GM12865 (cell line): ENCODE data around the gene SPZ1.

Source experiments
- DNase-seq: peaks from one replicate; pipeline ENCODE4 v3.0.0; 2010; ENCODE audit warnings: low read depth
- H3K4me3 ChIP-seq: 2 replicates; pipeline ENCODE4 v1.5.1; 2011; ENCODE audit warnings: mild to moderate bottlenecking, low read depth, low read length, control low read depth
- TF ChIP-seq, protein P1 (sequence below): IDR thresholded peaks from 2 replicates; pipeline ENCODE4 v1.5.1; 2011; ENCODE audit warnings: low read length, control low read depth, low read depth, inconsistent platforms; ENCODE audit not compliant: insufficient read depth; ENCODE audit errors: missing control alignments

SPZ1 gene

DNA sequence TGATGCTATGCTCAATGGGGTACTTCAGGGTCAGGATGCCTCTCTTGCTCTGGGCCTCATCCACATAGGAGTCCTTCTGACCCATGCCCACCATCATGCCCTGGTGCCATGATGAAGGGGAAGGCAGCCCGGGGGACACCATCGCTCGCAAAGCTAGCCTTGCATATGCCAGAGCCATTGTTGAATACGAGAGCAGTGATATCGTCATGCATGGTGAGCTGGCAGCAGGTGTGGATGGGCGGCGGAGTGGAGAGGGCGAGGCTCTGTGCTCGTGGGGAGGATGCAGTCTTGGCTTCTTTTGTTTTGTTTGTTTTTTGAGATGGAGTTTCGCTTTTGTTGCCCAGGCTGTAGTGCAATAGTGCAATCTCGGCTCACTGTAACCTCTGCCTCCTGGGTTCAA lies 17.2 kb upstream of the SPZ1 start:
- TF ChIP-seq, protein P1, sequence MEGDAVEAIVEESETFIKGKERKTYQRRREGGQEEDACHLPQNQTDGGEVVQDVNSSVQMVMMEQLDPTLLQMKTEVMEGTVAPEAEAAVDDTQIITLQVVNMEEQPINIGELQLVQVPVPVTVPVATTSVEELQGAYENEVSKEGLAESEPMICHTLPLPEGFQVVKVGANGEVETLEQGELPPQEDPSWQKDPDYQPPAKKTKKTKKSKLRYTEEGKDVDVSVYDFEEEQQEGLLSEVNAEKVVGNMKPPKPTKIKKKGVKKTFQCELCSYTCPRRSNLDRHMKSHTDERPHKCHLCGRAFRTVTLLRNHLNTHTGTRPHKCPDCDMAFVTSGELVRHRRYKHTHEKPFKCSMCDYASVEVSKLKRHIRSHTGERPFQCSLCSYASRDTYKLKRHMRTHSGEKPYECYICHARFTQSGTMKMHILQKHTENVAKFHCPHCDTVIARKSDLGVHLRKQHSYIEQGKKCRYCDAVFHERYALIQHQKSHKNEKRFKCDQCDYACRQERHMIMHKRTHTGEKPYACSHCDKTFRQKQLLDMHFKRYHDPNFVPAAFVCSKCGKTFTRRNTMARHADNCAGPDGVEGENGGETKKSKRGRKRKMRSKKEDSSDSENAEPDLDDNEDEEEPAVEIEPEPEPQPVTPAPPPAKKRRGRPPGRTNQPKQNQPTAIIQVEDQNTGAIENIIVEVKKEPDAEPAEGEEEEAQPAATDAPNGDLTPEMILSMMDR: no peak
- H3K4me3 ChIP-seq: no peak overlapping the region
- DNase-seq: no peak

DNA sequence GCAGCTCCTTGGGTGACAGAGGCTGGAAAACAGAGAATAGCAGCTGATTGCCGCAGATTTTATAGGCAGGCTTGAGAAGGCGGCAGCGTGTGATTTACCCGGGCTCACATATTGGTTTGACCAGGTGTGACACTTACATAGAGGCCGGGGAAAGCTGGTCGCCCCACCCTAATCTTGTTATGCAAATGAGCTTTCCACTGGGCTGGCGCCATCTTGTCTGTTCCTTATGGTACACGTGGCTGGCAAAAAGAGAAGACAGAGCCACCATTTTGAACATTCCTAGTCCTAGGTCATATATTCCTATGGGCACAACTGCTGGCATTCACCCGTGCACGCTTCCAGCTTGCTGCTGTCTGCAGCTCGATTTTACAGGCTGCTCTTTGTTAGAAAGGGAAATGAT lies 11.3 kb upstream of the SPZ1 start:
- TF ChIP-seq, protein P1: no peak
- DNase-seq: no peak
- H3K4me3 ChIP-seq: no peak overlapping the region

DNA sequence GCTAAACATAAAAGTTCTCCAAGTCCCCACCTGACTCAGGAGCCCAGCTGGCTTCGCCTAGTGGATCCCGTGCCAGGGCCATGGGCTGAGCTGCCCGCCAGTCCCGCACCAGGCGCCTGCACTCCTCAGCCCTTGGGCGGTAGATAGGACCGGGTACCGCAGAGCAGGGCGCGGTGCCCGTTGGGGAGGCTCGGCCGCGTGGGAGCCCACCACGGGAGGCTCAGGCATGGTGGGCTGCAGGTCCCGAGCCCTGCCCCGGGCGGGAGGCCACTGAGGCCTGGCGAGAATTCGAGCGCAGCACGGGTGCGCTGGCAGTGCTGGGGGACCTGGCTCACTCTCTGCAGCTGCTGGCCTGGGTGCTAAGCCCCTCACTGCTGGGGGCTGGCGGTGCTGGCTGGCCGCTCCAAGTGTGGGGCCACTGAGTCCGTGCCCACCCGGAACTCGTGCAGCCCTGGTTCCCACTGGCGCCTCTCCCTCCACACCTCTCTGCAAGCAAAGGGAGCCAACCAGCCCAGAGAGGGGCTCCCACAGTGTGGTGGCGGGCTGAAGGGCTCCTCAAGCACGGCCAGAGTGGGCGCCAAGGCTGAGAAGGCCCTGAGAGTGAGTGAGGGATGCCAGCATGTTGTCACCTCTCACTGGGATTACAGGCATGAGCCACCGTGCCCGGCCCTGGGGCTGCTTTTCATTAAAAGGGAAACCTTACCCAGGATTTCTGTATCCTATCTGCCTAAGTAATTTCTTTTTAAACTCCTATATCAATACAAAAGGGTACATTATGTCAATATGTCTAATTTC lies 9.7 kb upstream of the SPZ1 start:
- TF ChIP-seq, protein P1: no peak
- no peak for DNase-seq
- no peak overlapping the region for H3K4me3 ChIP-seq

DNA sequence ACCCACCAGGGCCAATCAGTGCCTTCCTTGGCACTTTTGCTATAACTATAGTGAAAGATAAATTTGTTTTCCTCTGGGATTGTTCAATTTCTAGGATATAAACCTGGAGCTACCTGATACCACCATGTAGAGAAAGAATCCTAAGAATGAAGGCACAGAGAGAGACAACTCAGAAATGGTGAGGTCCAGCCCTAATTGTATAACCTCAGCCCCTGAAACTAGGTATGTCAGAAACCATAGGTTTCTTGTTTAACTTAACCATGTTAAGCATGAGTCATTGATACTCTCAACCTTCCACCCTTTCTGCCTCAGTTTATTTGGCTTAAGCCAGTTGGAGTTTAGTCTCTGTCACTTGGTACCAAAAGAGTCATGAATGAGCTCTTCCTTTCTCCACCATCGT lies 4.6 kb upstream of the SPZ1 start:
- no peak overlapping the region for H3K4me3 ChIP-seq
- DNase-seq: no peak
- TF ChIP-seq, protein P1: no peak

DNA sequence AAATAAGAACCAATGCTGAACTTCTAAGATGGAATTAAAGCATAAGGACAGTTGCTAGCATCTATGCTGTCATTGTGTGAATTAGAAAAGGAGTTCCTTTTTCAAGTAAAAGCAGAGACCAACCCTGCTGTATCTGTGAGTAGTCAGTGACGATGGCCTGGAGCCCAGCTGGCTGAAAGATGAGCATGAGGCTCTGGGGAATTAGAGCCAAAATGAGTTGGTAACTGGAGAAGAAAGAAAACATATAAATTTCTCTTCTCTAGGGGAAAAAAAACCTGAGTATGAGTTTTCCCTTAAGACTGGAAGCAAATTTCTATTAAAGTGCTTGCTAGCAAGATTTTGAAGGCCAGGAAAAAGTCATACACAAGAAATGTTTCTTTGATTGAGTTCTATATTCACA lies 1.6 kb upstream of the SPZ1 start:
- TF ChIP-seq, protein P1: no peak
- DNase-seq: no peak
- no peak overlapping the region for H3K4me3 ChIP-seq

DNA sequence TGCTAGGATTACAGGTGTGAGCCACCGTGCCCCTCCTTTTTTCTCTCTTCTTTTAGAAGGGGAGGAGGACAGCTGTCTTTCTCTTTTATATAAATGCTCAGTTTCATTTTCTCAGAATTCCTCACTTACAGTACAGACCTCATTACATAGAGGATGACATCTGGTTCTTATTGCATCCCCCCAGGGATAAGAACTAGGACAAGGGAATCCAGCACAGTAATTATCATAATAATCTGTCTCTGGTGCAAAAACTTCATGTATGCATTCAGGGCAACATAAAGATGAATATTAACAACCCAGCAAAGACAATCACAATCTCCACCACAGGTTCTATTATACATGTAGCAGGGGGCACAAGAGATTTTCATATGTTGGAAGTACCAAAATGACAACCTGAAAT lies 5.1 kb downstream of the SPZ1 start:
- DNase-seq: no peak
- TF ChIP-seq, protein P1: no peak

DNA sequence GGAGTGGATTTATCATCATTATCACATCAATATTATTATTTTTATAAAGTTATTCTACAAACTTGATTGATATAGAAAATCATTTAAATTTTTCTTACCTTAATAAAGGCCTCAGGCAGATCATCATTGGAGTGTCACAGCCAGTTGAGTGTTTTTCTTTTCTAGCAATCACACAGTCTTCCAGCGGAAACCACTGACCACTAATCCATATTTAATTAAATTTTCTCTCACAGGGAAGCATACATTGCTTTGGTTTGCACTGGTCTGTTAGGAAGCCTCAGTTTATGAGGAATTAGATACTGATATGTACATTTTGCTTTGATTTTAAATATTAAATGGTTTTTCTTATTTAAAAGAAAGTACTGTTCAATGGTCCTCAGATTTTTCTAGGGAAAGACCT lies 6.7 kb downstream of the SPZ1 start:
- TF ChIP-seq, protein P1: no peak
- DNase-seq: no peak
- no peak overlapping the region for H3K4me3 ChIP-seq

More for the DNA sequence above, 5.1 kb downstream of the SPZ1 start:
- no peak overlapping the region for H3K4me3 ChIP-seq
